ENCODE data around the gene TCHP. TPM values are rescaled to one million over a fixed set of nuclear protein-coding genes. Genes with fewer than 3 reads are reported as not detected.

The TCHP gene
- total RNA-seq, 1 donor from 2014 or later = 20.6 TPM

- DNase-seq (ENCODE audit: low spot score, unreplicated experiment) = no peak
- peaks cover 15% of the 10 kb centered on the region for H3K36me3 Mint-ChIP-seq (ENCODE audit: insufficient read depth)
- H3K27ac Mint-ChIP-seq = peak overlapping the region; percentile 87
- no peaks in the 10 kb centered on the region for H3K27me3 Mint-ChIP-seq
- peak overlapping the region; percentile 95 for H3K4me3 Mint-ChIP-seq (ENCODE audit: low read depth)
- H3K9me3 Mint-ChIP-seq (ENCODE audit: low read depth) = no peaks in the 10 kb centered on the region
- H3K4me1 Mint-ChIP-seq (ENCODE audit: low read depth) = peaks cover 16% of the 10 kb centered on the region
- TF ChIP-seq, protein P1, sequence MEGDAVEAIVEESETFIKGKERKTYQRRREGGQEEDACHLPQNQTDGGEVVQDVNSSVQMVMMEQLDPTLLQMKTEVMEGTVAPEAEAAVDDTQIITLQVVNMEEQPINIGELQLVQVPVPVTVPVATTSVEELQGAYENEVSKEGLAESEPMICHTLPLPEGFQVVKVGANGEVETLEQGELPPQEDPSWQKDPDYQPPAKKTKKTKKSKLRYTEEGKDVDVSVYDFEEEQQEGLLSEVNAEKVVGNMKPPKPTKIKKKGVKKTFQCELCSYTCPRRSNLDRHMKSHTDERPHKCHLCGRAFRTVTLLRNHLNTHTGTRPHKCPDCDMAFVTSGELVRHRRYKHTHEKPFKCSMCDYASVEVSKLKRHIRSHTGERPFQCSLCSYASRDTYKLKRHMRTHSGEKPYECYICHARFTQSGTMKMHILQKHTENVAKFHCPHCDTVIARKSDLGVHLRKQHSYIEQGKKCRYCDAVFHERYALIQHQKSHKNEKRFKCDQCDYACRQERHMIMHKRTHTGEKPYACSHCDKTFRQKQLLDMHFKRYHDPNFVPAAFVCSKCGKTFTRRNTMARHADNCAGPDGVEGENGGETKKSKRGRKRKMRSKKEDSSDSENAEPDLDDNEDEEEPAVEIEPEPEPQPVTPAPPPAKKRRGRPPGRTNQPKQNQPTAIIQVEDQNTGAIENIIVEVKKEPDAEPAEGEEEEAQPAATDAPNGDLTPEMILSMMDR (IDR thresholded peaks at IDR 0.05; ENCODE audit: unreplicated experiment) = no peak
Observed at GRCh38 chr12:109900752-109901580, 892 bp downstream of the TCHP start.

- TF ChIP-seq, protein P1 (IDR thresholded peaks at IDR 0.05; ENCODE audit: unreplicated experiment) = no peak
- H3K4me3 Mint-ChIP-seq (ENCODE audit: low read depth) = no peak overlapping the region
- DNase-seq (ENCODE audit: low spot score, unreplicated experiment) = no peak
- H3K9me3 Mint-ChIP-seq (ENCODE audit: low read depth) = no peaks in the 10 kb centered on the region
- no peaks in the 10 kb centered on the region for H3K27me3 Mint-ChIP-seq
- peaks cover 19% of the 10 kb centered on the region for H3K36me3 Mint-ChIP-seq (ENCODE audit: insufficient read depth)
- peaks cover 16% of the 10 kb centered on the region for H3K4me1 Mint-ChIP-seq (ENCODE audit: low read depth)
- H3K27ac Mint-ChIP-seq = no peak overlapping the region
Observed at GRCh38 chr12:109902891-109903418, 2.9 kb downstream of the TCHP start.

DNA sequence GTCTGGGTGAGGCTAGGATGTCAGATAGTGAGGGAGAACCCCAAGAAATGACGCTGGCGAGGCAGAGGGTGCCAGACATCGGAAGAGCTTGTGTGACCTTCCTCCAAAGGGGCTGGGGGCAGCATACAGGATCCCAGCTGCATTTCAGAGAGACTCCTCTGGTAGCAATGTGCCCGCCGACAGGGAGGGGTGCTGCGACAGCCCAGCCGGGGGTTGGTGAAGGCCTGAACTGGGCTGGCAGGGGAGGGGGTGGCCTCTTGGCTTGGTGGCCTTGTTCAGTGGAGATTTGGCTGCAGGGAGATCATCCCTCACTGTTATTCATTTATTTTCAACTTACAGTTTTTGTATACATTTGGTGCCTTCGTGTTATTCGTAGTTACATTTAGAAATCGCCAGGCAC is 5.2 kb downstream of the TCHP start:
- Mint-ChIP-seq H3K4me3 (ENCODE audit: low read depth) (no peak overlapping the region), H3K27me3 (no peaks in the 10 kb centered on the region), H3K9me3 (ENCODE audit: low read depth) (no peaks in the 10 kb centered on the region), H3K36me3 (ENCODE audit: insufficient read depth) (peaks cover 27% of the 10 kb centered on the region), H3K27ac (no peak overlapping the region), H3K4me1 (ENCODE audit: low read depth) (peaks cover 13% of the 10 kb centered on the region)
- DNase-seq (ENCODE audit: low spot score, unreplicated experiment) = no peak
- TF ChIP-seq, protein P1 (IDR thresholded peaks at IDR 0.05; ENCODE audit: unreplicated experiment) = no peak

- H3K4me3 Mint-ChIP-seq (ENCODE audit: low read depth) = no peak overlapping the region
- DNase-seq (ENCODE audit: low spot score, unreplicated experiment) = no peak
- H3K4me1 Mint-ChIP-seq (ENCODE audit: low read depth) = no peaks in the 10 kb centered on the region
- H3K27me3 Mint-ChIP-seq = no peaks in the 10 kb centered on the region
- peaks cover 23% of the 10 kb centered on the region for H3K36me3 Mint-ChIP-seq (ENCODE audit: insufficient read depth)
- no peak overlapping the region for H3K27ac Mint-ChIP-seq
- TF ChIP-seq, protein P1 (IDR thresholded peaks at IDR 0.05; ENCODE audit: unreplicated experiment) = no peak
- no peaks in the 10 kb centered on the region for H3K9me3 Mint-ChIP-seq (ENCODE audit: low read depth)
Observed at GRCh38 chr12:109910254-109910968, 10.3 kb downstream of the TCHP start.

DNA sequence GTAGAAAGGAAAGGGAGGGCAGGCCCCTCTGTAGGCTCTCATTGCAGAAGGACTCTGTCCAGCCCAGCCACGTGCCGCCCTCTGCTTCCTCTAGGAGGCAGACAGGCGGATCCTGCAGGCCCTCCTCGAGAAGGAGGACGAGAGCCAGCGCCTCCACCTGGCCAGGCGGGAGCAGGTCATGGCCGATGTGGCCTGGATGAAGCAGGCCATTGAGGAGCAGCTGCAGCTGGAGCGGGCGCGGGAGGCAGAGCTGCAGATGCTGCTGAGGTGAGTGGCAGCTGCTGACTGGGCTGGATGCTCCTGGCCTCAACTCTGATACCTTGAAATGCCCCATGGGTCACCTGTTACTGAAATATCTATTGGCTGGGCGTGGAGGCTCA is 10.9 kb downstream of the TCHP start:
- Mint-ChIP-seq H3K27me3 (no peaks in the 10 kb centered on the region), H3K9me3 (ENCODE audit: low read depth) (no peaks in the 10 kb centered on the region), H3K36me3 (ENCODE audit: insufficient read depth) (peaks cover 22% of the 10 kb centered on the region), H3K27ac (no peak overlapping the region), H3K4me3 (ENCODE audit: low read depth) (no peak overlapping the region), H3K4me1 (ENCODE audit: low read depth) (no peaks in the 10 kb centered on the region)
- DNase-seq (ENCODE audit: low spot score, unreplicated experiment) = no peak
- TF ChIP-seq, protein P1 (IDR thresholded peaks at IDR 0.05; ENCODE audit: unreplicated experiment) = peak; percentile 42

All from progenitor cell of endocrine pancreas (in vitro differentiated cells).